NCI-H2196 treated with DMSO at 0.1 percent for 48 hours (cell line): ENCODE data around the gene CIDEA.
"Not testable (repeated sequence)": the region's sequence is repeated elsewhere in the genome, so short reads cannot be mapped to it uniquely, and the experiment has no call there.

Source experiments
- DNase-seq: peaks from one replicate; lab custom pipeline; 2025; ENCODE audit not compliant: unreplicated experiment; lab: John Stamatoyannopoulos, UW

The CIDEA gene

GRCh38 chr18:12238826-12239225 is 15.3 kb upstream of the CIDEA start:
- DNase-seq, result no peak

GRCh38 chr18:12239431-12239830 is 14.7 kb upstream of the CIDEA start:
- DNase-seq, result no peak

DNA sequence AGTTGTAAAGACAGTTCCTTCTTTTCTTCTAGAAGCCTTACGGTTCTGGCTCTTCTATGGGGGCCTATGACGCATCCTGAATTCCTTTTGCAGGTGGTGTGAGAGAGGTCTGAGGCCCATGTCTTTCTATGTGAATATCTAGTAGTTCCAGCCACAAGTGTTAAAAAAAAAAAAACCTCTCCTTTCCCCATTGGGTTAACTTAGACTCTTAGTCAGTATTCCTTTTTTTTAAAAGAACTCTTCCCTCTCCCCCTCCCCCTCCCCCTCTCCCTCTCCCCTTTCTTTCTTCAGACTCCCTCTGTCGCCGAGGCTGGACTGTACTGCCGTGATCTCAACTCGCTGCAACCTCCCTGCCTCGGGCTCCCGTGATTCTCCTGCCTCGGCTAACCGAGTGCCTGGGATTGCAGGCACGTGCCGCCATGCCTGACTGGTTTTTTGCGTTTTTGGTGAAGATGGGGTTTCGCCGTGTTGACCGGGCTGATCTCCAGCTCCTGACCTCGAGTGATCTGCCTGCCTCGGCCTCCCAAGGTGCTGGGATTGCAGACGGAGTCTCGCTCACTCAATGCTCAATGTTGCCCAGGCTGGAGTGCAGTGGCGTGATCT is 11.4 kb upstream of the CIDEA start:
- DNase-seq, result no peak

DNA sequence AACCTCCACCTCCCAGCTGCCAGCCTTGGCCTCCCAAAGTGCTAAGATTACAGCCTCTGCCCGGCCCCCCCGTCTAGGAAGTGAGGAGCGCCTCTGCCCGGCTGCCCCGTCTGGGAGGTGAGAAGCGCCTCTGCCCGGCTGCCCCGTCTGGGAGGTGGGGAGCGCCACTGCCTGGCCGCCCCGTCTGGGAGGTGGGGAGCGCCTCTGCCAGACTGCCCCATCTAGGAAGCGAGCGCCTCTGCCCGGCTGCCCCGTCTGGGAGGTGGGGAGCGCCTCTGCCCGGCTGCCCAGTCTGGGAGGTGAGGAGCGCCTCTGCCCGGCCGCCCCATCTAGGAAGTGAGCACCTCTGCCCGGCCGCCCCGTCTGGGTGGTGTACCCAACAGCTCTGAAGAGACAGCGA is 10.9 kb upstream of the CIDEA start:
- not testable (repeated sequence) for DNase-seq

DNA sequence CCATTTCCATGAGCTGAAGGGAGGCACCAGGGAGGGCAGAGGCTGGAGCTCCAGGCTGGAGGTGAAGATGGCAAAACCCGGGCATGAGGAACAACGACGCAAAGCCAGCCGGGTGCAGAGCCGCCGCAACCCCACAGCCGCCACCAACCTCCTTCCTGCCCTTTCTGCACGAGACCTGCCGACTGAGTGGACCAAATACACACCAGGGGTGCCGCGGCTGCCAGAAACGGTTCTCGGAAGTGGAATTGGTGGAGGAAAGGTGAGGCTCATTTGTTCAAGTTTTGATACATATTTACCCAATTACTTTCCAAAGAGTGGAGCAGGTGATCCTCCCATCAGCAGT is 8.4 kb upstream of the CIDEA start:
- no peak for DNase-seq

GRCh38 chr18:12246849-12247808 is 7.0 kb upstream of the CIDEA start:
- no peak for DNase-seq

- DNase-seq, result no peak
Observed at GRCh38 chr18:12247946-12248345, 6.2 kb upstream of the CIDEA start.

GRCh38 chr18:12248926-12249720 is 5.0 kb upstream of the CIDEA start:
- no peak for DNase-seq

- no peak for DNase-seq
Observed at GRCh38 chr18:12251311-12251710, 2.9 kb upstream of the CIDEA start.

GRCh38 chr18:12252061-12252460 is 2.1 kb upstream of the CIDEA start:
- no peak for DNase-seq

DNA sequence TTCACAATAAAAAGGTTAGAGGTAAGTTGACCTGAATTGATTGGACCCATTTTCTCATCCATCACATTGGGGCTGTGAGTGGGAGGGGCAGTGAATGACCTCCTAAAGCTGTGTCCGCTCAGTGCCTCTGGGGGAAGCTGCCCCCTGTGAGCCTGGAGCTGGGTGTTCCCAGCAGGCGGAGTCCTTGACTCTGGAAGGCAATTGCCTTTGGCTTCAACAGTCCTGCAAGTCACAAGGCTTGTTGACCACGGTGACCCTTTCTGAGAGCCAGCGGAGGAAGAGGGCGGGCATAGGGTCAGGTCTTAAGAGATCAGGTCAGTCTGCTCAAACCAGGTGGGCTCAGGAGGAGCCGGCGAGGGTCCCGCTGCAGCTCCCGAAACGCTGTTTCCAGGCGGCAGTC is 1.1 kb upstream of the CIDEA start:
- no peak for DNase-seq

- no peak for DNase-seq
Observed at GRCh38 chr18:12253663-12254135, 462 bp upstream of the CIDEA start.

DNA sequence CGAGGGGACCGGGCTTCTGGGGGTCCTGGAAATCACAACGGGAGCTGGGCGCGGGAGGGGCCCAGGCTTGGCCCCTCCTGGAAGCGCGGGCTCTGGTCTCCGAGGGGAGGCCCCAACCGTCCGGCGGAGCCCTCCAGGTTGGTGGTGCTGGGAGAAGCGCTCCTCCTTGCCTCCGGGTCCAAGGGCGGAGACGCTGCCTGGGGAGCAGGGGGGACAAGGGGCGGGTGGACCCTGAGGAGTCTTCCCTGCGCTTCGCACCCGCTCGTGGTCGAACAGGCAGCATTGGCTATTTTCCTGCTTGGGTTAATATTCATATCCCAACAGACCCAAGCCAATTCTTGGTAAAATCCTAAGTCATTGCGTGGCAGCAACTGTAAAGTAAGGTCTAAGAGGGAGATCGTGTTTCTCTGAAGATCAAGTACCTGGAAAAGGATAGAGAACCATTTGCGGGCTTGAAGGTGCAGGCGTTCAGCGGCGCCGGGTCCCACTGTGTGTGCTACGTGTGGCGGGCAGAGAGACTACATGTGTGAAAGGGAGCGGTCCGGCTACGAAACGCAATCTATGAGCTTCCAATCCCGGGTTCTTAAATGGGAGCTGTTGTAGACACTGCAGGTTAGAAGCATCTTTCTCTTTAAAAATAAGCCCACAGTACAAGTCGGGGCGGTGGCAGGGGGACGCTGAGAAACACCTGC is 805 bp downstream of the CIDEA start:
- DNase-seq, result no peak

DNA sequence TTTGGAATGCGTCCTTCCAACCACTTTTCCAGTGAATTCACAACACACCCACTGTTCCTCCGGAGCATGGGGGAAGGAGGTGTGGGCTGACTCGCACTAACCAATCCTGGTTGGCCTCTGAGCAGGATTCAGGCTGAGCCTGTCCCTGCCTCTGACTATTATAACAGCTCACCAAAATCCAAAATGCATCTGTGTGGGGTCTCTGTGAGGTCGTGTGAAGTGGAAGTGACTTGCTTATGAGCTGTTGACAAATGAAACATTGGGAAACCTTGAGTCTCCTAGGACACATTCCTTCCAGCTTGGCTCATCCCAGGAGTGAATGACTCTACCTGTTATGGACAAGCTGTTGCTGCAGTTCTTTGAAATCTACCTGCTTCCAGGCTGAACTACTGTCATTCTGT is 1.5 kb downstream of the CIDEA start:
- DNase-seq, result no peak

- DNase-seq, result no peak
Observed at GRCh38 chr18:12256951-12257350, 2.8 kb downstream of the CIDEA start.

DNA sequence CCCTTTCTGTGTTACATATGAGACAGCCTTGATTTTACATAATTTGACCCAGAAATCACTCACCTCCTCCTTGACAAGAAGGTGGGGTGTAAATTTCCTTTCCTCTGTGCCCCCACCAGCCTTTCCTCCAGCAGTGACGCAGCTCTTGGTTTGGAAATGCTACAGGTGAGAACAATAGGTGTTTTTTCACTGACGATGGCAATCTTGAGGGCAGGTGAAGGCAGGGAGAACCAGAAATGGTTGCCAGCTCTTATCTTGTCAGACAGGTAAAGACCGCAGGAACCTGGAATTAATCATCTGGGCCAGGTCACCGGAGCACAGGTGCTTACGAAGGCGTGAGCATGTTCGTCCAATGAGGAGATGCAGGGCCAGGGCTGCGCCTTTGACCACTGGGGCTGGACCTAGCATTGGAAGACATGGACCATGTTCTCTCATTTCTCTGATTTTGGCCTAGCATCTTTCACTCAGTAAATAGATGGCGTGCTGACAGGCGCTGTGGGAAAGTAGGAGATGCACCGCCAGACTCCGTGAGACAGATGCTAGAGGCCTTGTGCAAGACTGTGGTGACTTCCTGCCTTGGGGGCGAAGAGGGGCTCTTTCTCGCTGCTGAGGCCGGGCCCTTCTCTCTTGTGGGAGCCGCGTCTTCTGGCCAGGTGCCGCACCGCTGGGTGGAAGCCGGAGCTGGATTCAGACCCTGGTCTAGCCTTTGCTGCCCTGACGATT is 4.0 kb downstream of the CIDEA start:
- DNase-seq, result no peak

GRCh38 chr18:12258719-12259705 is 4.9 kb downstream of the CIDEA start:
- DNase-seq, result no peak

- no peak for DNase-seq
Observed at GRCh38 chr18:12262748-12263147, 8.6 kb downstream of the CIDEA start.

DNA sequence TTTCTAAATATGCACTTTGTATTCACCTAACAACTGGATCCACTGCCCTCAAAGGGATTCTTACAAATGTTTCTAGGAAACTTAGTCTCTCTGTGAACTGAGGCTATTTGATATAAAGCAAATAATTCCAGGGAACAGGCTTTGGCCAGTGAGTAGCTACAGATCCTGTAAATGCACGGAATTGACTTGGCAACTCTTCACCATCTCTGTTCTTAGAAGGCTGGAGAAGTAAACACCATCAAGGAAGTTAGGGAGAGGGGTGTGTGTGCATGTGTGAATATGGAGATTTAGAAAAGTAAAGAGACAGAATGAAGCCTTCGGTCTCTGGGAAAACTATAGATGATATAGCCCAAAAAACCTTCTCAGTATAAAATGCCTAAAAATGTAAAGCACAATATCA is 10.7 kb downstream of the CIDEA start:
- no peak for DNase-seq
